GM18861 (cell line): ENCODE data around the gene ZNF529.

Experiments used
- ATAC-seq: cut with Tn5 transposase; IDR thresholded peaks from one replicate; pipeline ENCODE4 v1.9.1; 2021; ENCODE audit not compliant: unreplicated experiment

The ZNF529 gene

DNA sequence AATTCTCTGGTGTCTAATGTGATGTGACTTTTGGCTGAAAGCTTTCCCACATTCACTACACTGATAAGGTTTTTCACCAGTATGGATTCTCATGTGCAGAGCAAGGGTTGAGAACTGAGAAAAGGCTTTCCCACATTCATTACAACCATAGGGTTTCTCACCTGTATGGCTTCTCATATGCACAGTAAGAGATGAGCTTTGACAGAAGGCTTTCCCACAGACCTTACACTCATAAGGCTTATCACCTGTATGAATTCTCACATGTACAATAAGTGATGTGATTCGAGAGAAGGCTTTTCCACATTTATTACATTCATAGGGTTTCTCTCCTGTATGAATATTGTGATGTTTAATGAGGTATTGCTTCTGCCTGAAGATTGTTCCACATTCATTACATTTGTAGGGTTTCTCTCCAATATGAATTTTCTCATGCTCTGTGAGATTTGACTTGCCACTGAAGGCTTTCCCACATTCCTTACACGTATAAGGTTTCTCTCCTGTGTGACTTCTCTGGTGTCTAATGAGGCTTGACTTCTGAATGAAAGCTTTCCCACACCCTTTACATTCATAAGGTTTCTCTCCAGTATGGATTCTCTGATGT, 59.0 kb downstream of the ZNF529 start:
- no peak for ATAC-seq

DNA sequence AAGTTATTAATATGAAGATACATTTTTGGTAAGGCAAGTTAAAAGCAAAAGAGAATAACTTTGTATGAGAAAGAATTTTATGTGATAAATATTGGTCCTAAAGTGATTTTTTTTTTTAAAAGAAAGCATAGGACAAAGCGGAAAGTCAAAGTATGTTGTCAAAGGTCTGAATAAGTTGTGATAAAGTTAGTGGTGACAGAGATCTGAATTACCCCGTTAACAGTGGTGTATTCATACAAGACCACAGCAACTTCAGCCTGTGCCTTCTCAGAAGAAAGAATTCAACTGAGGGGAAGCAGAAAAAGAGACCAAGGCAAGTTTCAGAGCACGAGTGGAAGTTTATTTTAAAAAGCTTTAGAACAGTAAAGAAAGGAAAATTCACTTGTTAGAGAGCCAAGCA, 64.8 kb downstream of the ZNF529 start:
- no peak for ATAC-seq

DNA sequence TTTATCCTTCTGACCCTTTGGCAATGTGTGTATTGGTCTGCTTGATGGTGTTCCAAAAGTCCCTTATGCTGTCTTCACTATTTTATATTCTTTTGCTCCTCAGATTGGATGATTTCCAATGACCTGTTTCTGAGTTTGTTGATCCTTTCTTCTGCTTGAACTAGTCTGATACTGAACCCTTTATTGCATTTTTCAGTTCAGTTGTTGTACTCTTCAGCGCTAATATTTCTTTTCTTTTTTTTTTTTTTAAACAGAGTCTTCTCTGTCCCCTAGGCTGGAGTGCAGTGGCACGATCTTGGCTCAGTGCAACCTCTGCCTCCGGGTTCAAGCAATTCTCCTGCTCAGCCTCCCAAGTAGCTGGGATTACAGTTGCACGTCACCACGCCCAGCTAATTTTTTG, 71.1 kb downstream of the ZNF529 start:
- ATAC-seq, result no peak

DNA sequence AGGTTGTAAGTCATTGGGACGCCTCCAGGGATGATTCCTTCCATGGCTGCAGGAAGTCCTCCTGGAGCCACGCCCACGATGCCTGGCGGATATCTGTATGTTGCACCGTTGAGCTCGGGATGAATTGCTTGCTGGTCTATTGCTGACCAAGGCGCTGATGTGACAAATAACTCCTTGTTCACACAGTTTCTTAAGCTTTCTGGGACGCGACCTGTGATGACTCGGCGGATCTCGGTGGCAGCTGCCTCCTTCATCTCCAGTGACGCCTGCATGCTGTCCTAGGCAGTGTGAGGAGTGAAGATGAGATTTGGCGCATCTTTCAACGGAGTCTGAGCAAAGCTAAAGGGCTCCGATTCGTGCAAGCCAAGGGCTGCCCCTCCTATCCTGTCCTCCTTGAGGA, 76.1 kb downstream of the ZNF529 start:
- ATAC-seq, result no peak
